HL-60 (cell line): ENCODE results near the gene SFXN4.

Experiments used
- DNase-seq, 2 experiments: peaks; one replicate each; pipeline ENCODE4 v3.0.0-alpha.2; 2010 to 2020; ENCODE audit warnings: low read depth in 1 of 2, low spot score in 1 of 2
- H3K27ac ChIP-seq: fragments of 250-450 bp; sonication (Bioruptor Pico); replicated peaks from 2 replicates; pipeline ENCODE4 v1.5.1; 2020; ENCODE audit warnings: mild to moderate bottlenecking, moderate library complexity
- H3K27me3 ChIP-seq: fragments of 250-450 bp; sonication (Bioruptor Pico); 2 replicates; pipeline ENCODE4 v1.5.1; 2021; ENCODE audit warnings: mild to moderate bottlenecking, moderate library complexity; ENCODE audit not compliant: insufficient read depth, poor library complexity, severe bottlenecking
- H3K4me3 ChIP-seq: replicated peaks from 2 replicates; pipeline ENCODE4 v1.5.1; 2011; ENCODE audit warnings: mild to moderate bottlenecking, control low read depth, low read length; ENCODE audit not compliant: insufficient read depth
- GABPA ChIP-seq: IDR thresholded peaks from 2 replicates; pipeline ENCODE4 v1.6.1; 2012; ENCODE audit warnings: low read depth
- POLR2AphosphoS5 ChIP-seq: IDR thresholded peaks from 2 replicates; pipeline ENCODE4 v1.6.1; 2012; ENCODE audit warnings: low read depth
- SPI1 ChIP-seq: IDR thresholded peaks from 2 replicates; pipeline ENCODE4 v1.6.1; 2012; ENCODE audit warnings: low read depth, mild to moderate bottlenecking, borderline replicate concordance
- TF ChIP-seq, protein P1 (sequence below): IDR thresholded peaks from one replicate; pipeline ENCODE4 v1.5.1; 2011; ENCODE audit warnings: low read length, control low read depth, inconsistent platforms; ENCODE audit not compliant: insufficient read depth
- TF ChIP-seq, protein P2 (sequence below): IDR thresholded peaks from 2 replicates; pipeline ENCODE4 v1.6.1; 2012; ENCODE audit warnings: low read depth; ENCODE audit not compliant: insufficient replicate concordance

SFXN4 gene

DNA sequence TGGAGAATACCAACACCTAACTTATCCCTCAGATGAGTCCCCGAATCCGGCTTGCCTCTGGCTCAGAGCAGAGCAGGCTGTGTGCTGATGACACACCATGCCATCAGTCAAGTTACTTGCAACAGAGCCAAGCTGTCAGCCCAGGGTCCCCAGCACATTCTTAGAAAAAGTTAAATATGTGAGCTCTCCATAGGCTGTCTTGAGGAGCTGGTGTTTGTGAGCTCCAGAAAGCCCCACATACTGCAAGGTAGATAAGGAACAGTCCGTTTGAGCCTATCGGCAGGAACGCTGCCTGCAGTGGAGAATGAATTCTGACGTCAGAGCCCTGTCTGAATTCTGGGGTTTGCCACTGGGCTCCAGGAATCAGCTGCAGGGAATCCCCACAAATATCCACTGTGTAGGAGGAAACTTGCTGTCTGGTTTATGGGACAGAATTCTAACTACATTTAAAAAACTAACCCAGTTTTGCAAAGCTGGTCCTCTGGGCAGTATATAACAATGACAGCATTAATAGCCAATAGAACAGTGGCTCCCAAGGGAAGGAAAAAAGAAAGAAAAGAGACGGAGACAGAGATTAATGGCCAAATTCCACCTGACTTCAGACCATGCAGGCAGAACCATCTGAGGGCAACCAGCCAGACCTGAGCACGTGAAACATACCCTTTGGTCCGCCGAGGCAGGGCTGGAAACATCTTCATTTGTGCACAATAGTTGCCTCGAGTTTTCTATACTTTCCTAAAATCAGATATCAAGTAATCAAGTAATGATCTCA, 3.6 kb downstream of the SFXN4 start:
- no peak for TF ChIP-seq POLR2AphosphoS5
- no peak for TF ChIP-seq GABPA
- no peak for TF ChIP-seq SPI1
- TF ChIP-seq, protein P1, sequence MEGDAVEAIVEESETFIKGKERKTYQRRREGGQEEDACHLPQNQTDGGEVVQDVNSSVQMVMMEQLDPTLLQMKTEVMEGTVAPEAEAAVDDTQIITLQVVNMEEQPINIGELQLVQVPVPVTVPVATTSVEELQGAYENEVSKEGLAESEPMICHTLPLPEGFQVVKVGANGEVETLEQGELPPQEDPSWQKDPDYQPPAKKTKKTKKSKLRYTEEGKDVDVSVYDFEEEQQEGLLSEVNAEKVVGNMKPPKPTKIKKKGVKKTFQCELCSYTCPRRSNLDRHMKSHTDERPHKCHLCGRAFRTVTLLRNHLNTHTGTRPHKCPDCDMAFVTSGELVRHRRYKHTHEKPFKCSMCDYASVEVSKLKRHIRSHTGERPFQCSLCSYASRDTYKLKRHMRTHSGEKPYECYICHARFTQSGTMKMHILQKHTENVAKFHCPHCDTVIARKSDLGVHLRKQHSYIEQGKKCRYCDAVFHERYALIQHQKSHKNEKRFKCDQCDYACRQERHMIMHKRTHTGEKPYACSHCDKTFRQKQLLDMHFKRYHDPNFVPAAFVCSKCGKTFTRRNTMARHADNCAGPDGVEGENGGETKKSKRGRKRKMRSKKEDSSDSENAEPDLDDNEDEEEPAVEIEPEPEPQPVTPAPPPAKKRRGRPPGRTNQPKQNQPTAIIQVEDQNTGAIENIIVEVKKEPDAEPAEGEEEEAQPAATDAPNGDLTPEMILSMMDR: no peak
- TF ChIP-seq, protein P2, sequence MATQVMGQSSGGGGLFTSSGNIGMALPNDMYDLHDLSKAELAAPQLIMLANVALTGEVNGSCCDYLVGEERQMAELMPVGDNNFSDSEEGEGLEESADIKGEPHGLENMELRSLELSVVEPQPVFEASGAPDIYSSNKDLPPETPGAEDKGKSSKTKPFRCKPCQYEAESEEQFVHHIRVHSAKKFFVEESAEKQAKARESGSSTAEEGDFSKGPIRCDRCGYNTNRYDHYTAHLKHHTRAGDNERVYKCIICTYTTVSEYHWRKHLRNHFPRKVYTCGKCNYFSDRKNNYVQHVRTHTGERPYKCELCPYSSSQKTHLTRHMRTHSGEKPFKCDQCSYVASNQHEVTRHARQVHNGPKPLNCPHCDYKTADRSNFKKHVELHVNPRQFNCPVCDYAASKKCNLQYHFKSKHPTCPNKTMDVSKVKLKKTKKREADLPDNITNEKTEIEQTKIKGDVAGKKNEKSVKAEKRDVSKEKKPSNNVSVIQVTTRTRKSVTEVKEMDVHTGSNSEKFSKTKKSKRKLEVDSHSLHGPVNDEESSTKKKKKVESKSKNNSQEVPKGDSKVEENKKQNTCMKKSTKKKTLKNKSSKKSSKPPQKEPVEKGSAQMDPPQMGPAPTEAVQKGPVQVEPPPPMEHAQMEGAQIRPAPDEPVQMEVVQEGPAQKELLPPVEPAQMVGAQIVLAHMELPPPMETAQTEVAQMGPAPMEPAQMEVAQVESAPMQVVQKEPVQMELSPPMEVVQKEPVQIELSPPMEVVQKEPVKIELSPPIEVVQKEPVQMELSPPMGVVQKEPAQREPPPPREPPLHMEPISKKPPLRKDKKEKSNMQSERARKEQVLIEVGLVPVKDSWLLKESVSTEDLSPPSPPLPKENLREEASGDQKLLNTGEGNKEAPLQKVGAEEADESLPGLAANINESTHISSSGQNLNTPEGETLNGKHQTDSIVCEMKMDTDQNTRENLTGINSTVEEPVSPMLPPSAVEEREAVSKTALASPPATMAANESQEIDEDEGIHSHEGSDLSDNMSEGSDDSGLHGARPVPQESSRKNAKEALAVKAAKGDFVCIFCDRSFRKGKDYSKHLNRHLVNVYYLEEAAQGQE: no peak
- H3K27ac ChIP-seq: no peak overlapping the region
- no peak overlapping the region for H3K4me3 ChIP-seq
- H3K27me3 ChIP-seq: no peaks in the 10 kb centered on the region
- DNase-seq: no peak

DNA sequence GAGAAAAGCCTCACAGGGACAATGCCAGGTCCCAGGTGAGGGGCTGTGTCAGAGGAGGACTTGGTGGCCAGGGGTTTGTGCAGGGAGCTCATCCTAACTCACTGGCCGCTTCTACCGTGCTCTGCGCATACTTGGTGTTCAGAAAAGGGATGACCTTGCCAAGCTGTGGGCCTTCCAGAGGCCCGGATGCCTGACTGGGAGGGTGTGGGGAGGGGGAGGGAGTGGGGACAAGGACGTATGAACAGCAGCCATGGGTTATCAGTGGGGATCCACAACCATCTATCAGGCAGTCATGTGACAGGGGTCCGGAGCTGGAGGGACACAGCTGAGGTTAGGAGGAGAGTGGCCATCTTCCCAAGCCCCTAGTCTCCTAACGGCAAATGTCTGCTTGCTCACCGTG, 6.2 kb downstream of the SFXN4 start:
- no peak overlapping the region for H3K27ac ChIP-seq
- TF ChIP-seq, protein P2: no peak
- TF ChIP-seq GABPA: no peak
- no peak for TF ChIP-seq SPI1
- no peak for TF ChIP-seq POLR2AphosphoS5
- TF ChIP-seq, protein P1: no peak
- no peaks in the 10 kb centered on the region for H3K27me3 ChIP-seq
- no peak overlapping the region for H3K4me3 ChIP-seq
- no peak for DNase-seq

DNA sequence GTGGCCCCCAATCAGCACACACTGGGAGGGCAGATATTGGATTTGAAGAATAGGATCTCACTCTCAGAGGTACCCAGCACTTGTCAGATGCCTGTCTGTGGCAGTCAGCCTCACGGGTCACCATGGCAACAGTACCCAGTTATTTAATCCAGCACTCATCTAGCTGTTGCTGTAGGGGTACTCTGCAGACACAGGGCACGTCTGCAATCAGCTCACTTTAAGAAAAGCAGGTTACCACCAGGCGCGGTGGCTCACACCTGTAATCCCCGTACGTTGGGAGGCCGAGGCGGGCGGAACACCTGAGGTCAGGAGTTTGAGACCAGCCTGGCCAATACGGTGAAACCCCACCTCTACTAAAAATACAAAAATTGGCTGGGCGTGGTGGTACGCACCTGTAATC, 11.9 kb downstream of the SFXN4 start:
- Histone ChIP-seq H3K27ac (no peak overlapping the region), H3K27me3 (no peaks in the 10 kb centered on the region), H3K4me3 (no peak overlapping the region)
- DNase-seq: no peak
- no peak for TF ChIP-seq SPI1
- no peak for TF ChIP-seq POLR2AphosphoS5
- TF ChIP-seq, protein P1: no peak
- TF ChIP-seq GABPA: no peak
- TF ChIP-seq, protein P2: no peak
